Left lung (tissue), 10 donors: Measurements from ENCODE around the gene CCDC142. TPM values are rescaled to one million over a fixed set of nuclear protein-coding genes. Genes with fewer than 3 reads are reported as not detected.

Experiments used
- ATAC-seq: fragments of 200-7000 bp; cut with Tn5 transposase; one replicate; pipeline ENCODE4 v1.9.1; 2020; ENCODE audit warnings: moderate library complexity
- DNase-seq, 4 donors: peaks; one replicate each; pipeline ENCODE4 v3.0.0-alpha.2; 2013 to 2020
- H3K27ac ChIP-seq, 2 donors: fragments of 200-600 bp; sonication (generic) in 1 of 2; one replicate each; pipeline versions ENCODE4 v1.5.0 to v1.8.0; 2020 to 2021
- H3K27me3 ChIP-seq, 2 donors: fragments of 200-600 bp; sonication (generic) in 1 of 2; one replicate each; pipeline versions ENCODE4 v1.5.0 to v1.8.0; 2020 to 2021
- H3K36me3 ChIP-seq, 2 donors: fragments of 200-600 bp; sonication (generic) in 1 of 2; one replicate each; pipeline versions ENCODE4 v1.5.0 to v1.8.0; 2020 to 2021
- H3K4me1 ChIP-seq, 2 donors: fragments of 200-600 bp; one replicate each; pipeline ENCODE4 v1.8.0; 2021
- H3K4me3 ChIP-seq, 2 donors: fragments of 200-600 bp; sonication (generic) in 1 of 2; one replicate each; pipeline versions ENCODE4 v1.5.0 to v1.8.0; 2020 to 2021; ENCODE audit warnings: mild to moderate bottlenecking in 1 of 2
- H3K9me3 ChIP-seq, 2 donors: fragments of 200-600 bp; sonication (generic) in 1 of 2; one replicate each; pipeline versions ENCODE4 v1.5.0 to v1.8.0; 2020 to 2021
- intact Hi-C, 2 donors: fragments of 100-400 bp; cut with DNase I; formaldehyde crosslinking; loops; one replicate each; pipeline versions ENCODE4 v1.11.2 to v1.14.2; 2022
- polyA plus RNA-seq, 6 donors: library from polyadenylated mRNA; unstranded; fragments of 120-200 nt; gene quantifications; one replicate each; pipeline ENCODE4 v1.2.1, GENCODE V29; 2013; ENCODE audit not compliant: insufficient read length in 6 of 6
- total RNA-seq, 2 donors: library from RNA; stranded (reverse); fragmentation: NEBNext Ultra II Directional; extraction: Animal tissue kit (Norgen Biotek cat#: 25700); gene quantifications; one replicate each; pipeline ENCODE4 v1.2.1, GENCODE V29; 2021
- TF ChIP-seq, protein P1 (sequence below), 2 donors: fragments of 200-600 bp; sonication (generic) in 1 of 2; IDR thresholded peaks; one replicate each; pipeline versions ENCODE4 v1.5.0 to v1.8.0; 2021; ENCODE audit warnings: antibody characterized with exemption in 2 of 2
- donor health status: DM: no; HTN: yes; CAD: no.
- donor health status: DM: no; HTN: no; CAD: no.

The CCDC142 gene
- total and polyA plus RNA-seq, 8 donors = 12.1 to 18.6 (median 17.3) TPM

DNA sequence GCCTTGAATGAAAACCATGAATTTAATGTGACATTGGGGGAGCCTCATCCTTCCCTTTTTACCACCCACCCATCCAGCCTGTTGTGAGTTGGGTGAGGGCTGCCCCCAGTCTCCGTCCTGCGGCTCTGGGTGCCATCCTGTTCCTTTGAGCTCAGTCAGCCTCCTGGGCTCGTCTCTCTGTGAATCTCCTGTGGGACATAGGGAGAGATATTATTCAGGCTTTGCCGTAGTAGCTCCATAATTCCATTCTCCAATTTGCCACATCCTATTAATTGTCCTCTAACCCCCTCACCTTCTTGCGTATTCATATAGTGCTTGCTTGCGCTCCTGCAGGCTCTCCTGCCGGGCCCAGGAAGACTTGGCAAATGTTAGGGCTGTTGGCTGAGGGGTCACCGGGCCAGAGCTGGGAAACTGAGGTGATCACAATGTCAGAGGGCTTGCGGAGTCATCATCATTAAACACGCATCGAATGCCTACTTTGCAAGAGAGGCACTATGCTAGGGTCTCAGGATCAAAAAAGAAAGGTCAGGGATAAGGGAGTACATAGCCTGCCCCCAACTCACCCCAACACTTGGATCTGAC, 43.9 kb upstream of the CCDC142 start:
- peaks cover 11 to 30% of the 10 kb centered on the region in 2 donors for H3K4me1 ChIP-seq
- peaks cover 0 to 25% of the 10 kb centered on the region in 2 donors for H3K36me3 ChIP-seq
- no peak overlapping the region for H3K4me3 ChIP-seq
- DNase-seq = no peak
- intact Hi-C loops = no loop called here
- H3K27ac ChIP-seq = no peak overlapping the region
- no peaks in the 10 kb centered on the region for H3K9me3 ChIP-seq
- TF ChIP-seq, protein P1, sequence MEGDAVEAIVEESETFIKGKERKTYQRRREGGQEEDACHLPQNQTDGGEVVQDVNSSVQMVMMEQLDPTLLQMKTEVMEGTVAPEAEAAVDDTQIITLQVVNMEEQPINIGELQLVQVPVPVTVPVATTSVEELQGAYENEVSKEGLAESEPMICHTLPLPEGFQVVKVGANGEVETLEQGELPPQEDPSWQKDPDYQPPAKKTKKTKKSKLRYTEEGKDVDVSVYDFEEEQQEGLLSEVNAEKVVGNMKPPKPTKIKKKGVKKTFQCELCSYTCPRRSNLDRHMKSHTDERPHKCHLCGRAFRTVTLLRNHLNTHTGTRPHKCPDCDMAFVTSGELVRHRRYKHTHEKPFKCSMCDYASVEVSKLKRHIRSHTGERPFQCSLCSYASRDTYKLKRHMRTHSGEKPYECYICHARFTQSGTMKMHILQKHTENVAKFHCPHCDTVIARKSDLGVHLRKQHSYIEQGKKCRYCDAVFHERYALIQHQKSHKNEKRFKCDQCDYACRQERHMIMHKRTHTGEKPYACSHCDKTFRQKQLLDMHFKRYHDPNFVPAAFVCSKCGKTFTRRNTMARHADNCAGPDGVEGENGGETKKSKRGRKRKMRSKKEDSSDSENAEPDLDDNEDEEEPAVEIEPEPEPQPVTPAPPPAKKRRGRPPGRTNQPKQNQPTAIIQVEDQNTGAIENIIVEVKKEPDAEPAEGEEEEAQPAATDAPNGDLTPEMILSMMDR (IDR thresholded peaks at IDR 0.05) = no peak
- no peak for ATAC-seq
- no peaks in the 10 kb centered on the region for H3K27me3 ChIP-seq

DNA sequence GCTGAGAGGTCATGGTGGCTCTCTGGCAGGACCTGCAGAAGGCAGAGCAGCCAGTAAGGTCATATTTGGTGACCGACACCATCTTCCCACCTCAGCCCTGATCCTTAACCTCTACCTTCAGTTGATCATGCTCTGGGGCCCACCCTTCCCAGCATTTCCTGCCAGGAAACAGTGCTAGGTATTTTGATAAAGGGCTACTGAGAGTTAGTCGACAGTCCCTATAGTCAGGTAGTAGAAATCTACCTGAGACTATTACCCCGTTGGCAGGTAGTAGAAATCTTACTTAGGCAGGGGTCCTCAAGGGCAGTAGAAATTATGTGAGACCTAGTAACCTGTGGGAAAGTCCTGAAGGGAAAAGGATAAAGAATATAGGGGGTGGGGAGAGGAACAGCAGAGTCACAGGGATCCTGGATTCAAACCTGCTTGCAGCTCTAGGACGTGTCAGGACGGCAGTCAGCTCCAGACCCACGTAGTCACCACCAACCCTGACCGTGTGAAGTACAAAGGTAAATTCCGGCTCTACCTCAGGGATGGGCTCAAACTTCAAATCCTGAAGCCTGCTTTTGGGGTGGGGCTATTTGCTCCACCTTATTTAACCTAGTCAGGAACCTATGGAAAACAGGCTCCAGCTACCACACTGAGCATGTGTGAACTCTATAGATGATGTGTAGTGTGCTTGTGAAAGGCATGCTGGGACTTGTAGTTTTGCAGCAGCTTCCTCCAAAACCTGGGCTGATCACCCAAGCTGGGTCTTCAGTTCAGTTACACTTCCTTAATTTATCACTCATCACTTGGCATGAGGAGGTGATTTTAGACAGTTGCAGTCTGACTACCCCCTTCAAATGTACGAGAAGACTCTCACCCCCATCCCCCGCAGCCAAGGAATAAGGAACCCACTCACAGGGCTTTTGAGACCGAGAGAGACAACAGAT, 43.2 kb upstream of the CCDC142 start, which contains the start of gene DQX1:
Gene DQX1, minus strand, starts transcription at position 515 of the 932 bp plus-strand sequence. Its CDS starts 502 bp downstream, at position 13.
- ATAC-seq (no peak), DNase-seq (peak in 1 of 4 donors; percentile 16)
- Histone ChIP-seq H3K9me3 (no peaks in the 10 kb centered on the region), H3K36me3 (peaks cover 0 to 25% of the 10 kb centered on the region in 2 donors), H3K4me1 (peaks cover 11 to 22% of the 10 kb centered on the region in 2 donors), H3K27me3 (peaks cover 0 to 5% of the 10 kb centered on the region in 2 donors), H3K4me3 (no peak within 1 kb of the TSS), H3K27ac (no peak within 1 kb of the TSS)
- intact Hi-C loops = no loop called here
- TF ChIP-seq, protein P1 (IDR thresholded peaks at IDR 0.05) = no peak

DNA sequence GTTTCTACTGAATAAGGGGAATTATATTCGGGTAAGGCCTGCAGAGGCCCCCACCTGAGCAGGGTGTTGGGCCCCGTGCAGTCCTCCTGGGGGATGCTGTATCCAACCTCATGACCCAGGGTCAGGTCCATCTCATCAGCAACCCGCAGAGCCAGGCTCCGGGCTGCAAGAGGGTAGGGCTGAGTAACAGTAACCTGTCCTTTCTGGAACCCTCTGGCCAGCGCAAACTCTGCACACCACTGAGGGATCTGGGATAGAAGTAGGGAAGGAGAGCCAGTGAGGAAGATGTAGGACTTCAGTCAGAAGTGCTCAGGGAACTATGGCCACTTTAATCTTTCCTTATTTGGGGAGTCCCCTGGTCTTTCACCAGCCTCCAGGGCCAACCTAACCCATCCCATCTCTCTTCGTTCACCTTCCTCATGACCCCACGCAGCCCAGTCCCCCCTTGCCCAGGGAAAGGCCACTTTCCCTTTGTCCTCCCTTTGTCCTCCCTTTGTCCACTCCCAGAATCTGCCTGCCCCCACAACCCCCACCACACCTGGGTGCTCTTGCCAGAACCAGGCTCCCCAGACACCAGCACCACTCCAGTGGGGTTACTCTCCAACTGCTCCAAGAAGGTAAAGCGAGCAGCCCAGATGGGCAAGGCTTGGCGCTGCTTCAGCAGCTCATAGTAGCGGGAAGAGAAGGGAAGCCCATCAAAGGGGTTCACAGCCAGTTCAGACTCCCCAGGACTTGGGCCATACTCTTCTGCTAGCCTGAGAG, 42.3 kb upstream of the CCDC142 start:
- Histone ChIP-seq H3K9me3 (no peaks in the 10 kb centered on the region), H3K36me3 (peaks cover 0 to 25% of the 10 kb centered on the region in 2 donors), H3K4me1 (peaks cover 8 to 16% of the 10 kb centered on the region in 2 donors), H3K27me3 (peaks cover 3 to 14% of the 10 kb centered on the region in 2 donors), H3K4me3 (no peak overlapping the region), H3K27ac (no peak overlapping the region)
- ATAC-seq = no peak
- DNase-seq = no peak
- intact Hi-C loops = no loop called here
- TF ChIP-seq, protein P1 (IDR thresholded peaks at IDR 0.05) = no peak

DNA sequence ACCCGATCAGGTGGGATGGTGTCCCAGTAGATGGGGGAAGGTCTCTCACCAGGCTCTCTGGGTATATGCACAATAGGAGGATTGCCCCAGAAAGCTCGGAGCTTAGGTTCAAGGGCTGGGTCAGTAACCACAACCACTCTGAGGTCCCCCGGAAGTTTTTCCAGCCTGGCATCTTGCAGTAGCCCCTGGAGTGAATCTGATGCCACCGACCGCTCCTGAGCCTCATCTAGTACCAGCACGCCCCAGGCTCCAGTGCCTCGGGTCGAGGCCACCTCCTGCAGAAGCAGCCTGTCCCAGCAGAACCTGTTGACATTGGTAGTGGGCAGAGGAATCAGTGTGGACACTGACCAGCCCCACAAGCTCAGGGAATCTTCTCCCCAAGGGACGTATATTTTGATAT, 41.2 kb upstream of the CCDC142 start:
- no peak overlapping the region for H3K27ac ChIP-seq
- no peak overlapping the region for H3K4me3 ChIP-seq
- DNase-seq = no peak
- TF ChIP-seq, protein P1 (IDR thresholded peaks at IDR 0.05) = no peak
- no peak for ATAC-seq
- H3K27me3 ChIP-seq = peaks cover 8 to 25% of the 10 kb centered on the region in 2 donors
- intact Hi-C loops = no loop called here
- peaks cover 0 to 25% of the 10 kb centered on the region in 2 donors for H3K36me3 ChIP-seq
- H3K4me1 ChIP-seq = peaks cover 8 to 15% of the 10 kb centered on the region in 2 donors
- H3K9me3 ChIP-seq = no peaks in the 10 kb centered on the region
